AG08396 (cell line): ENCODE data around the gene CCSER1.
"Not testable (repeated sequence)": the region's sequence is repeated elsewhere in the genome, so short reads cannot be mapped to it uniquely, and the experiment has no call there.

Source experiments
- DNase-seq: peaks from one replicate; pipeline ENCODE4 v3.0.0; 2012; ENCODE audit warnings: low spot score, mixed read lengths

Gene CCSER1

DNA sequence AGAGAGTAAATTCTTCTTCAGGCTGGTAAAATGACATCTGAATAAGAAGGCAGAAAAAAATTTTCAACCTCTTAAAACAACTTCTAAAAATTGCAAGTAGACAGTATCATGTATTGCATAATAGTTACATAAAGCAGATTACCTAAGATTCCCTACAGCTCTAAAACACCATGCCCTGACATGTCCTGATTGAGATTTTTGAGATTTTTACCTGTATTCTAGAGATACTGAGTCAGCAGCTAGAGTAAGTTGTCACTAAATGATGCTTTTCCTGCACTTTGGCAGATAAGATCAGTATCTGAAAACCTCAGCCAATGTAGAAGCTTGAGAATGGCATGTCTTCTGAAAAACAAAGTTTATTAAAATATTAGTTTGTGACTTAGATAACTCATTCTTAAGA lies 713.6 kb downstream of the CCSER1 start:
- no peak for DNase-seq

DNA sequence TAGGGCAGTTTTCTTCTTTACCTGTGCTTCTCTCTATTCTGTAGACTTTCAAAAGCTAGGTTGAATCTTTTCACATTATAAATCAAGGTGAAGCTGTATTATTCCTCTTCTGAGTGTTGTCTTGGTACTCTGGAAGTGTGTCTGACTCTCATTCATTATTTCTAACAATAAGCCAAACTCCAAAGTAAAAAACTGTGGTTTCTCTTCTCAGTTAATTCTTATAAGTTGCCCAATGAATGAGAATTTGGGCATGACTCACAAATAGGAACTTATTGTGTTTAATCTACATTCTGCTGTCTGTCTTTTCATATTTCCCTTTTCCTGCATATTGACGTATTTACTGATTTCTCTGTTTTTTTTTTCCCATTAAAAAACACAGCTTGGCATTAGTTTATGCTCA lies 714.5 kb downstream of the CCSER1 start:
- DNase-seq = no peak

DNA sequence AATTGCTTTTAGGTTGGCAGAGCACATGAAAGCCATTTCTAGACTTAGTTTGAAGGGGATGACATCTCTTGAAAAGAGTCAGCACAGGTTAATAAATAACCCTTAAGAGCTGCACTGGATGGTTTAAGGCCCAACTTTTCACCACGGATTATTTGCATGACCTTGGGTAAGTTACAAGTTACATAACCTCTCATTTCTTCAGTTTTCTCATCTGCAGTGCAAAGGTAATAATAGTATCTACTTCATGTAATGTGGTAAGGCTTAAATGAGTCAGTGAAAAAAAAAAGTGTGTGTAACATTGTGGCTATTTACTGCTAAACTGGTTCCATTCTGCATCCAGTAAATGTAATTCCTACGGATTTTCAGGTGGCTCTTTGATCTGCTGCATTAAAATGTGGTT lies 715.8 kb downstream of the CCSER1 start:
- no peak for DNase-seq

DNA sequence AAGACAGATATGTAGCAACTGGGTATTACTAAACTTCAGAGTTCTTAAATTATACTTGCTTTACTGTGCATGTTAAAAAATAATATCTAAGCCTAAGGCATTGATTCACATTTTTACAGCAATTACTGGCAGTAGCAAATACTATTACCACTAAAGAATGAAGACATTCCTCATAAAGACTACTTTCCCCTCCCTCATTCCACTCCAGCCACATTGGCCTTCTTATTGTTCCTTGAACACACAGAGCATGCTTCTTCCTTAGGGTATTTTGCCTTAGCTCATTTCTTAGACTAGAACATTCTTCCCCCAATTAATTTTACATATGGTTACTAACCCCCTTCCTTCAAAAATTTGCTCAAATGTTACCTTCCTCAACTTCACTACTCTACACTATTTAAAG lies 717.0 kb downstream of the CCSER1 start:
- no peak for DNase-seq

DNA sequence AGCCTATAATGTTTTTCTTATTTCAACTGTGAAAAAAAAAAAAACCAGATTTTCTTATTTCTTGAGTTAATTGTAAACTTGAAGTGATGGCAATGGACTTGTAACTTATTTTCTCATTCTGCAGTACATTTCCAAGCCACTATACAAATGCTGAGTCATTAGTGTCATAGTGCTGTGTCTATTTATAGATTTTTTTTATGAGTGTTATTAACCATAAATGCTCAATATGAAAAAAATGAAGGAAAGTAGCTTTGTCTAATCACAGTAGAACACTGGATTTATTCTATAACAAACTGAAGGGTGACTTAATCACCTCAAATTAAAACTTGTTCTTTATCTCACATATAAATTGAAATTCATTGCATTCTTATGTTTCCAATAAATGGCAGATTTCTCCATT lies 718.6 kb downstream of the CCSER1 start:
- DNase-seq = no peak

DNA sequence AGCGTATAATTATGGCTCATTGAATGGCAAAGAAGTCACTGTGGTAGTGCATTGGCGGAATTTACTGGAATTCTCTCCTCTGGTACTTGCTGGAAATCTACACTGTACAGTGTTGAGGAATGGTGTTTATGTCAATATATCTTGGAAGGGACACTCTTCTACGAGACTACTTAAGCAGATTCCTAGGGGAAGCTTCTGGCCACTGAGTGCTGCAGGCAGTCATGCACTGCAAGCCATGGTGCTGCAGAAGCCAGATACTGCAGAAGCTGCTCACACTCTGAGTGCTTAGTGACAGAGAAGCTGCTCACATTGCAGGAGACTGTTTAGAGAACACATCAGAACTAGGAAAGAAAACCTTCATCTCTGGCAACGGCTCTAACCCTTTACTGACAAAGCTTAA lies 725.0 kb downstream of the CCSER1 start:
- no peak for DNase-seq

DNA sequence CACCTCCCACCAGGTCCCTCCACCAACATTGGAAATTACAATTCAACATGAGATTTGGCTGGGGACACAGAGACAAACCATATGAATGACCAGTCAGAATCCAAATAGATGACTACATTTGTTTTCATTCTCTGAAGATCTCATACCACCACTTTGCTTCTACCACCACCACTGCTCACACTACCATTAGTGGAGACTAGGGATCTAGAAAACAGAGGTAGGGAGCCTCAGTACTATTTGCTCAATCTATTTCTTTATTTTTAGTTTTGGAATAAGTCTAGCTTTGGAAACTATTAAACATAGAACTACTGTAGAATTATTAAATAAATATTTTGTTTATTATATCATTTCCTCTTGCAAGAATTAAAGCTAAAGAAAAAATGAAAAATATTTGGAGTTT lies 727.9 kb downstream of the CCSER1 start:
- no peak for DNase-seq

DNA sequence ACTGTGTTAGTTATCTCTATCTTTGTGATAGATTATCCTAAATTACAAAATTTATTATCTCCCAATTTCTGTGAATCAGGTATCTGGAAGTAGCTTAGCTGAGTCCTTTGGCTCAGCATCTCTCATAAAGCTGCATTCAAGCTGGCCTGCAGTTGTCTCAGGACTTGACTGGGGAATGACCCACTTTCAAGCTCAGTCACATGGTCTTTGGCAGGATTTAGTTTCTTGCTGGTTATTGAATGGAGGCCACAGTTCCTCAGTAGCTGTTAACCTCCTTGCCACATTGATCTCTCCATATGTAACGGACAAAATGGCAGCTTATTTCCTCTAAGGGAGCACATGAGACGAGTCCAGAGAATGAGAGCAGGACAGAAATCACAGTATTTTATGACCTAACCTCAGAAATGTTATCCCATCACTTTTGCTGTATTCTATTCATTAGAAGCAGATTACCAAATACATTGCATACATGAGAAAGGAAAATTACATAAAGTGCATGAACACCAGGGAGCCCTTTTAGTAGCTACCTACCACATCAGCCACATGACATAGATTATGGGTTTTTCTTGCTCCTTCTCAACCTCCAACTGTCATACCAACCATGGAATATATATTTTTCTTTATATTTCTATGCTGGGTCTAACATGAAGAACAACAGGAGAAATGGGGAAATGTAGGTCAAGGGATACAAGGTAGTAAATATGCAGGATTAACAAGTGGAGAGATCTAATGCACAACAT lies 730.1 kb downstream of the CCSER1 start:
- no peak for DNase-seq

DNA sequence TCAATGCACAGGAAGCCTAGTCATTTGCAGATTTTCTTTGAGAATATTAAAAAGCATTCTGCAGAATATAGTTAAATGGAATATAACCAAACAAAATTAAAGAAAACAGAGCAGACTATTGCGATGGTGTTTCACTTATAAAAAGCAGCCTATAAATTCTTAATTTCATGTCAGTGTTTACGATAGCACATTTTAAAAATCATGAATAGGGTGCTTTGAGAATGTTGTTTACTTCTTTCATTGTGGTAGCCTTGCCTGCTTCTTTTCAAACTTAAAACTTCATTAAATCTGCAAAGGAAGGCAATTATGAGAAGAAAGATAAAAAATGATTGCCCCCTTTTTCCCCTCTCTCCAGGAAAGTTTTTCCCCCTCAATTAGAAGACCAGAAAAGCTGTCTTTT lies 748.6 kb downstream of the CCSER1 start:
- no peak for DNase-seq

DNA sequence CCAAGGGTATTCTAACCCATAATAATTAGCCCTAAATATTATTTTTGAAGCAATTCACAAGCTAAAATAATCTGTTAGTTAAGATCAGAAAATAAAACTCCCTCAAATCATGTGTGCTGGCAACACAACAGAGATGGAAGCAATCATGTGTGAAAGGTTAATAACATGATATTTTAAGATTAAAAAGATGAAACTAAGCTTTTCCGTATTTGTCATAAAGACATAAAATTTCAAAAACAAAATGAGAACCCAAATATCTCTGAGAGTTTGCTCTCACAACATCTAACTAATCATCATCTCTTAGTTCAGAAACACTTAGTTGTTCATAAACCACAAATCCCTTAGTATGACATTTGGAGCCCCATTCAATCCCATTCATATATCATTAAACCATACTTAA lies 749.1 kb downstream of the CCSER1 start:
- DNase-seq = no peak

DNA sequence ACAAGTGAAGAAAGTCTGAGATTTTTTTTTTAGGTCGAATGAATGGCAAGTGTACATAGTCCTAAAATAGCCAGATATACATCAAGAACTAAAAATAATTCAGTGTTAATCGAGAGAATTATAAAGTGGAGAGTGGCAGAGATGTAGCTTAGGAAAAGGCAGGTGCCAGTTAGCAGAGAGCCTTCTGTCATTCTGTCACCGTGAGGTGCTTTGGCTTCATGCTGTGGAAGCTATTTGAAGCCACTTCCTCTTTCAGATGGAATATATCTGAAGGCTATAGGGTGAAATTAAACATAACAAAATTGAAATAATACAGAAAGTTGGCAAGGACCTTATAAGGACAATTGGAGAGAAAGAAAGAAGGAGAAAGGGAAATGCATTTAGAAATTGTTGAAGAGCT lies 756.3 kb downstream of the CCSER1 start:
- DNase-seq = no peak

DNA sequence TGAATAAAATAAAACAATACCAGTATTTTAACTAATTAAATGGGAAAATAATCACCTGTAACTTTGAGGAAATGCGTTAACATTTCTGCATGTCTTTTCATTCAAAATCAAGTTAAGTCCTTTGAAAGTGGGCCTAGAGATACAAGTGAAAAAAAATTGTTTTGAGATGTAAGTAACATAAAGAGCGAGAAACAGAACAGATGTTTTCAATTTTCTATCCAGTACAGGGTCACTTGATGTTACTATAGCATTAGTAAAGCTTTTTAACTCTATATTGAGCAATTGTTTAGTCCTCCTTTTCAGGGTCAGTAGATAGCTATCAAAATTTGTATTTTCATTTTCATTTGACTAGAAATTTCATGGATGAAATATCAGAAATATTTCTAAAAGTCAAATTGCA lies 761.4 kb downstream of the CCSER1 start:
- no peak for DNase-seq

DNA sequence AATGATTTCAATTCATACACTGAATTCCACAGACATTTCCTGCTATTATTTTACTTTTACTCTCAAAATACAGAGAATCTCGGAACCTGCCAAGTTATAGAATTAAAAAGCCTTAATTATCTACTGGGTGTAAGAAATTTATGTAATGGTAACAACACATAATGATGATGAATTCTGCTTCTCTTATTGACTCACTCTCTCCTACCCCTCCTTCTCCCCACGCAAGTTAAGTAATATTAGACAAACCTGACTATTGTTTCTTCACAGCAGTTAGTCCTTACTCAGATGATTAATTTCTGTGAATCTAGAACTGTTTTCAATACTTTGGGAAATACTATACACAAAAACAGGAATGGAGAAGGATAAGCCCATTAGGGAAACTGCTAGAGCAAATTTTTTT lies 762.0 kb downstream of the CCSER1 start:
- no peak for DNase-seq

DNA sequence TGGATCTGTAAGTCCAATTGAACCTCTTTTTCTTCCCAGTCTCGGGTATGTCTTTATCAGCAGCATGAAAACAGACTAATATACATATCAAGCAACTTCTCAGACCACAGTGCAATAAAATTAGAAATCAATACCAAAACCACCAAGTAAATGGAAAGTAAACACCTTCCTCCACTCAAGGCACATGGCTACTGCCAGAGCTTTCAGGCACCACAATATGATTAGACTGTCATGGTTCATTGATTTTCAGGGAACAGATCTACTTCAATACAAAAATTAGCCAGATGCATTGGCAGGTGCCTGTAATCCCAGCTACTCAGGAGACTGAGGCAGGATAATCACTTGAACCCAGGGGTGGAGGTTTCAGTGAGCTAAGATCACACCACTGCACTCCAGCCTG lies 776.2 kb downstream of the CCSER1 start:
- not testable (repeated sequence) for DNase-seq

DNA sequence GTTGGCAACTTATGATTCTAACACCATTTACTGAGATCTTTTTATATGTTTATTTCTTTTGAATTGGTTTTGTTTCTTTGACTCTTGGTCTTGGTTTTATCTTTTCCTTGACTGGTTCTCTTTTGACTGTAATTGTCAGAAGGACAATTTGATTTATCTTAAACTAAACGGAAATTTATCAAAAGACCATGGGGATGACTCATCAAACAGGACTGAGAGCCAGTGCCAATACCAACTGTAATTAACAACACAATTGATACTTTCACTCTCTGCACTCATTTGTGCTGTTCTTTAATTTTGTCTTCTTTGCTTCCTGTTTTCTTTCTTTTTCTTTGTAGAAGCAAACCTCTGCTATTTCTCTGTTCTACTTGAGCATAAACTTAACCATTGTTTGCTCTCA lies 776.8 kb downstream of the CCSER1 start:
- DNase-seq = no peak

DNA sequence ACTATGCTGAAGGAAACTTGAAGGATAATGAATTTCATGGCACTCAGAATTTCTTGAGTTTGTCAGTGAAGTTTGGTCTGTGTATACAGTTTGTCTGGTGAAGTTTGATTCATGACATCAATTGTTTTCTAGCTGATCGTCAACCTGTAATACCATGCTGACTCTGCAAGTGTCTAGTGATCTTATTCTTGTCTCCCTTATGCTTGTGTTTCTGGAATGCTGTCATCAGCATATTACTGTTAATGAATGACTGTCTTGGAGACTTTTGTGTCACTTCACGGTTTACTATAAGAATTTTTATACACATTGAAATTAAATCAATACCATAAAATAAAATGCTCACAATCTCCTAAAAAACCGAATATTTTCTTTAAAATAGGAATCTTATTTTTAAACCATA lies 779.0 kb downstream of the CCSER1 start:
- no peak for DNase-seq

DNA sequence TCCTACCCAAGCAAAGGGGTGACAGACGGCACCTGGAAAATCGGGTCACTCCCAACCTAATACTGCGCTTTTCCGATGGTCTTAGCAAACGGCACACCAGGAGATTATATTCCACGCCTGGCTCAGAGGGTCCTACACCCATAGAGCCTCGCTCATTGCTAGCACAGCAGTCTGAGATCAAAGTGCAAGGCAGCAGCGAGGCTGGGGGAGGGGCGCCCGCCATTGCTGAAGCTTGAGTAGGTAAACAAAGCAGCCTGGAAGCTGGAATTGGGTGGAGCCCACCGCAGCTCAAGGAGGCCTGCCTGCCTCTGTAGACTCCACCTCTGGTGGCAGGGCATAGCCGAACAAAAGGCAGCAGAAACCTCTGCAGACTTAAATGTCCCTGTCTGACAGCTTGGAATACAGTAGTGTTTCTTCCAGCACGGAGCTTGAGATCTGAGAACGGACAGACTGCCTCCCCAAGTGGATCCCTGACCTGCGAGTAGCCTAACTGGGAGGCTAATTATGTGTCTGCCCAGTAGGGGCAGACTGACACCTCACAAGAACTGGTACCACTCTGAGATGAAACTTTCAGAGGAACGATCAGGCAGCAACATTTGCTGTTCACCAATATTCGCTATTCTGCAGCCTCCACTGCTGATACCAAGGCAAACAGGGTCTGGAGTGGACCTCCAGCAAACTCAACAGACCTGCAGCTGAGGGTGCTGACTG lies 784.7 kb downstream of the CCSER1 start:
- not testable (repeated sequence) for DNase-seq

DNA sequence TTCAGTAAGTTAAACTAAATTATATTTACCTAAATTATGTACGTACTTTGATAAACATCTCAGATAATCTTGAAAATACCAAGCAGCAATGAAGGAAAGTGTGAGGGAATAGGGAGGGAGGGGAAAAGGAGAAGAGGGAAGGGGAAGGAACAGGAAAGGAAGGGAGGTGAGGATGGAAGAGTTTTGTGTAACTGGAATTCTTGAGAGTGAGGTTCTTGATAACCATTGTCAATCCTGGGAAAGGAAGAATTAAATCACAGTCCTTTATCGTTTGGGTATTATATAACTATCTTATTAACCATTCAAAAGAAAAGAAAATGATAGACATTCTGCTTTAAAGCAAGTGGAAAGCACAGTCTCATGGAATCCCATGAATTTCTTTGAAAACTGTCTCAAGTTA lies 795.0 kb downstream of the CCSER1 start:
- DNase-seq = no peak

DNA sequence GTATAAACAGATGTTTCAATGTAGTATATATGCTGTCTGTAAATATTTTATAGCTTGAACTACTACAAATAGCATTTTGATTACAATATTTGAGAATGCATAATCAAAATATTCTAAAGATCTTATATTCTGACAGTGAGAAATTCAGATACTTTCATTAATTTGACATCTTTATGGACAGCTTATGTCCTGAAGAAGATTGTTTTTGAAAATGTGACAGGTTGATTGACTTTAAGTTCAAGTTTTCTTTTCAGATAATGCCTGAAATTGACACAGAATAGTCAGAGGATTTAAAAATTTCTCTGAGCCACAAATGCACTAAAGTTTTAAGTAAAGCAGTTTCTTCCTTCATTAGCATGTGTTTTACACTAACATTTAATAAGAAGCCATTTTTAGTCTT lies 799.8 kb downstream of the CCSER1 start:
- DNase-seq = no peak

DNA sequence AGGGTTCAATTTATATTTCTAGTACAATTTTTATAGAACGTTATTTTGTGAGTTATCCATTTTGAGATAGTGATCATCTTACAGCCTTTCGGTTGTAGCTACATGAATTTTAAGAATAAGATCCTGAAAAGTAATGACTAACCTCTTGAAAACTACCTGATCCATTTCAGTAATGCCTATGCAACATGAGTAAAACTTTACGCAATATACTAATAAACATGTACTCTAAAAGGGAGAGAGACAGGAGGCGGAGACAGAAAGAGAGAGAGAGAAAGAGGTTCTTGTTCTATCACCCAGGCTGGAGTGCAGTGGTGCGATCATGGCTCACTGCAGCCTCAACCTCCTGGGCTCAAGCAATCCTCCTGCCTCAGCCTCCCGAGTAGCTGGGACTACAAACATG lies 816.1 kb downstream of the CCSER1 start:
- DNase-seq = no peak

DNA sequence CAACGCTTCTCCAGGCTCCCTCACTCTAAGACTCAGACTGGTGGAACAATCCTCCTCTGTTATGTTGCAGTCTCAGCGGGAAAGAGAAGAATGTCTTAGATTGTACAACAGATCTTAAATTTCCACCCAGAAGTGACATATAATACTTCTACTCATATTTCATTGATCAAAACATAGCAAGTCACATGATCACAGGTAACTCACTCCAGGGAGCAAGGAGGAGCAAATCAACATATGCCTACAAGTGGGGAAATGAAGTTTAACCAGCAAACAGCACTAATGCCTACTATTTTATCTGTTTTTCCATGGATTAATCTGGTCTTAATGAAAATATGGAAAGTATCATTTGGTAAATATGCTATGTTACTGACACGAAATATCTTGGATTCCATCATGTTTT lies 819.8 kb downstream of the CCSER1 start:
- no peak for DNase-seq

DNA sequence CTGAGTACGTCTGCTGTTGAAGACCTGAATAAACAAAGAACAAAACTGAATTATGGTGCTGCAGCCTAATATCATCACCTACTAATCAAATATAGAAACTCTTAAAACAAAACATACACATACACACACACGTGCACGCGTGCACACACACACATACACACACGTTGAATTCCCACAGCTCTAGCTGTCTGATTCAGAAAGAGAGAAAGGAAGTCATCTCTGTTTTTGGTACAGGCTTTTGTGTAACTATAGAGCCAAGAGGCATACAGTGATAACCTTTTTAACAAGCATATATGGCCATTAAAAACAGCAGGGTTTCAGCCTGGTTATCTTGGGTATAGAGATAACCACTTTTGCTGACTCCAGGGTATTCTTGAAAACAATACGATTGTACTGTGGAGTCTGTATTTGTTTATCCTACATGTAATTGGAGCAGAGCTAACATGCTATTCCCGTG lies 823.2 kb downstream of the CCSER1 start:
- no peak for DNase-seq

DNA sequence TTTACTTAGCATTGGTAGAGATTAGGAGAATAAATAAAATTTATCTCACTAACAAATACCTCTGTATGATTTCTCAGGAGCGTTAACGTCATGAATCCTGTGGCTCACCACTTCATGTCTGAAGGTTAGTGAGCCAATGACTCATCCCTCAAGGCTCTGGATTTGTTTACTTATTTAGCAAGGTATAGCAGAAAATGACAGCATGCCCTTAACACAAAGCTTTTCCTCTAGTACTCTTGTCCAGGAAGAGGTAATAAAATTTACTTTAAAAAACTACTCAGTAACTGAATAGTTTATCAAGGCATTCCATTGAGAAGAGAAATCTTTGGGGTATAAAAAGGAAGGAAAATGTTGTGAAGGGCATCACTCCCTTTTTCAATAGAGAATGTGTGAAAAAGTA lies 823.8 kb downstream of the CCSER1 start:
- DNase-seq = no peak
